Raji (cell line): ENCODE results near the gene TAF7L.

ENCODE experiments used
- POLR2A ChIP-seq: IDR thresholded peaks from 2 replicates; pipeline ENCODE4 v1.6.1; 2011; ENCODE audit warnings: low read depth, low read length, control low read depth; ENCODE audit not compliant: insufficient read depth

TAF7L gene, protein sequence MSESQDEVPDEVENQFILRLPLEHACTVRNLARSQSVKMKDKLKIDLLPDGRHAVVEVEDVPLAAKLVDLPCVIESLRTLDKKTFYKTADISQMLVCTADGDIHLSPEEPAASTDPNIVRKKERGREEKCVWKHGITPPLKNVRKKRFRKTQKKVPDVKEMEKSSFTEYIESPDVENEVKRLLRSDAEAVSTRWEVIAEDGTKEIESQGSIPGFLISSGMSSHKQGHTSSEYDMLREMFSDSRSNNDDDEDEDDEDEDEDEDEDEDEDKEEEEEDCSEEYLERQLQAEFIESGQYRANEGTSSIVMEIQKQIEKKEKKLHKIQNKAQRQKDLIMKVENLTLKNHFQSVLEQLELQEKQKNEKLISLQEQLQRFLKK

DNA sequence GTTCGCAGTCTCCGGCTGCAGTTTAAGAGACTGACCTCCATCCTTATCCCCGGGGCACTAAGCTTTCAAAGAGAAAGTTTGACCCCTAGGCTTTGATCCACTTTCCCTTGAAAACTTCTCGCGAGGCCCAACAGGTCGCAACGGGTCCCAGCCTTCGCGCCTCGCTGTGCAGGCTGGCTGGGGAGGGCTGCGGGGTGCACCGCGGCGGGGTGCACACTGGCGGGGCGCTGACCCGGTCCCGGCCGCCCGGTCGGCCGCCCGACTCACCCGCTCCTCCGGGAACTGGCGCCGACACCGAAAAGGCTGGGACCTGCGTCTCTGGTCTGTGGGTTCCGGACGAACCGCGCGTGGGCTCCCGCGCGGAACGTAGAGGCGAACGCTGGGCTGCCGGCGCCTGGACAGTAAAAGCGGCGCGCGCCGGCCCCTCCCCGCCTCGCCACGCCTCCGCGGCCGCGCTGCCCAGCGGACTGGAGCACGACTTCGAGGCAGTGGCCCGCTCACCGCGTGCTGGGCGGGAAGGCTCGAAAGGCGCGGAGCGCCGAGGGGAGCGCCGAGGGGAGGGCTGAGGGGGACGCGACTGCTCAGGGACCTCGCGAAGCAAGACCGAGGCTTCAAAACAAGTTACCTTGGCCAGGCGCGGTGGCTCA is at the start of gene TAF7L:
TAF7L (minus strand) TSS at position 378 of the 647 bp plus-strand sequence. CDS start 3,791 bp downstream, outside the sequence.
- no peak for TF ChIP-seq POLR2A

DNA sequence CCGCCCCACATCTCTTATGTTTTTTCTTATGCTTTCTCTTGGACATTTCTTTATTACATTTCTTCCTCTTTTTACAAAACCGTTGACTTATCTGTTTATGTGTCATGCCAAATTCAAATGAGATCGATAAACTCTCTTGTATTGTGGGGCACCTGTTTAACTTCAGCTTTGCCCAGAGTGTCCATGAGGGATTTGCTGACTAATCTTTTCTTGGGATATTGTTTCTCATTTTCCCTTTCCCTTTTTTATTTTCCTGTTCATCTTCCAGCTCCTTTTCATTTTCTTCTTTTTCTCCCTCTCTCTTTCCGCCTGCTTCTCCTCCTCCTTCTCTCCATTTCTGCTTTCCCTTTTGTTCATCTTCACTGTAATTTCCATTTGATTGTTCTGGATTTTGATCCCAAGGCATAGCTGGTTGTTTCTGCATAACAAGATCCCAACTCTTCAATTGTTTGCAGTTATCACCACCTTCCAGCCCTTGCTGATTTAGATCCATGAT is 46.7 kb upstream of the TAF7L start:
- no peak for TF ChIP-seq POLR2A

GRCh38 chrX:101303790-101304189 is 12.7 kb upstream of the TAF7L start:
- TF ChIP-seq POLR2A, result no peak

DNA sequence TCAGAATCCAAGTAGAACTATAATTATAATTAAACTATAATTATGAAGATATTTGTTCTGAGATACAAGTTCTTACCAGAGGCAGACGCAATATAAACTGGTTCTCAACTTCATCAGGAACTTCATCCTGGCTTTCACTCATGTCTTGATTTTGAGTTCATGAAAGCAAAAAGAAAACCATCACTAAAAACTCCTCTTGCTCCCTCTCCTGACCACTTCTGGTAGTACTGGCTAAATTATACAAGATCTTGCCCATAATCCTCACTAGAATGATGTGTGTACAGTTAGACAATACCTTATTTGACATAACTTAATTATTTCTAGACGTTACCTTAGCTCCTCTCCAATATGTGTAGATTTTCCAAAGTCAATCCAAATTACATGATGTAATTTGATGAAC is 3.7 kb downstream of the TAF7L start:
- no peak for TF ChIP-seq POLR2A

DNA sequence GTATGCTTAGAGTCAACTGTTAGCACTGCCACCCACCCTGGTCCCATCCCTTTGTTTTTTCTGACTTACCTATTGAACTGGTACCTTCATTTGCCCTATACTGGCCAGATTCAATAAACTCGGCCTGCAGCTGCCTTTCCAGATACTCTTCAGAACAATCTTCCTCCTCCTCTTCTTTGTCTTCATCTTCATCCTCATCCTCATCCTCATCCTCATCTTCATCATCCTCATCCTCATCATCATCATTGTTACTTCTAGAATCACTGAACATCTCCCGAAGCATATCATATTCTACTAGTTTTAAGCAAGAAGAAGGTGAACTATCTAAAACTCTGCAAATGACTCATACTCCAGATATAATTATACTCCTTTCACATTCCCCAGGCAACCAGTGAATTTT is 14.9 kb downstream of the TAF7L start:
- TF ChIP-seq POLR2A, result no peak

DNA sequence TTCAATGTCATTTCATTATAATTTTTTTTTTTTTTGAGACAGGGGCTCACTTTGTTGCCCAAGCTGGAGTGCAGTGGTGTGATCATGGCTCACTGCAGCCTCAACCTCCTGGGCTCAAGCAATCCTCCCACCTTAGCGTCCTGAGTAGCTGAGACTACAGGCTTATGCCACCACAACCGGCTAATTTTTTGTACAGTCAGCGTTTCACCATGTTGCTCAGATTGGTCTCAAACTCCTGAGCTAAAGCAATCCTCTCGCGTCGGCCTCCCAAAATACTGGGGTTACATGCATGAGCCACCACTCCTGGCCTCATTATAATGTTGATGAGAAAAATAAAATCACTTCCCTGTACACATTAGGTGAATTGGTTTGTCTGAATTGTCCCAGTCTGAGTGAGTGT is 16.9 kb downstream of the TAF7L start:
- no peak for TF ChIP-seq POLR2A

DNA sequence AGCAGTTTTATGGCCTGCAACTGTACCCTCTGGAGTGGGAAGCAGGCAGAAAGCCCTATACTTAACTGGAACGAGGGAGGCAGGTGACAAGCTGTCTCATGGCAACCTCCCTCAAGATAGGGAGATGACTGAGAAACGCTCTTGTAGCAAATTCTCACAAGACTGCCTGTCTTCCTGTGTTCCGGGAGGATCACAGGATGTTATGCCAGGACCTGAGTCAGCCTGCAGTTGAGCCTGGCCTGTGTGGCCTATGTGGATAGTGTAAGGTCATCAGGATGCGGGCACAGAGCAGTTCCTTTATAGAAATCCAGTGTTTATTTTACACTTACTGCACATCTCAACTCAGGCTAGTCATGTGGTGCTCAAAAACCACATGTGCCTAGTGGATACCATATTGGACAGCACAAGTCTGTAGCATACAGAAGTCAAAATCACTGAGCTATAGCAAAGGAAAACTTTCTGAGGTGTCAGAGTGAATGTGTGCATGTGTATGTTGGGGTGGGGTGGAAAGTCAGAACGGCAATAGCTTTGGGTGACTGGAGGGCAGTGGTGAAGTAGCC is 25.2 kb downstream of the TAF7L start:
- no peak for TF ChIP-seq POLR2A

GRCh38 chrX:101263766-101264165 is 27.4 kb downstream of the TAF7L start:
- no peak for TF ChIP-seq POLR2A

DNA sequence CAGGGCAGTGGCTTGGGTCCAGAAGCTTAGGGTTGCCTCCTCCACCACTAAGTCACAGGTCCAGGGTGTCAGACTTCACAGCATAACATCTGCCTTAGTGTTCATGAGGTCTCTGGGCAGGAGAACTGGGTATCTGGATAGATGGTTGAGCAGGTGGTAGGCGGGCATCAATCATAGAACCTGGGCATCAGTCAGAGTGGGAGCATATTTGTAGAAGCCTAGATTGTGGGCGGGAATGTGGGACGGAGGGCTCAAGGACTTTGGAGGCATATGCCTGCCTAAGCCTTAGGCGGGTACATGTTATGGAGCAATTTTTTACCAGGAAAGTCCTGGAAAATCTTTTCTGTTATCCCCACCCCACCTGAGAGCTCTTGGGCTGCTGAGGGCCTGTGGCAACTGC is 28.5 kb downstream of the TAF7L start:
- TF ChIP-seq POLR2A, result no peak

DNA sequence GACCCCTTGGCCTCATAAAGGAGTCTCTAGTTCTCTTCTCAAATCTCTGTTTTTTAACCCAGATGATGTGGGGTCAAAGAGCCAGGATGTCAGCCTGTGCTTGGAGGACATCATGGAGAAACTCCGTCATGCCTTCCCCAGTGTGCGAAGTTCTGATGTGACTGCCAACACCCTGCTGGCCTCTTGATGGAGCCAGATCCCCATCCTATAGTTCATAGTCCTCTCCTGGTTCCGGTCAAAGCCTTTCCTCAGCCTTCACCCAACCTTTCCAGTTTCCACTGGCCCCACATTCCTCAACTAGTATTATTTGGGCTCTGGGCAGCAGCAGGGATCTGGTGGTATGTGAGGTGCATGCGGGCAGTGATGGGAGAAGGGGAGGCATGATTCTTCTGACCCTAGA is 30.7 kb downstream of the TAF7L start:
- TF ChIP-seq POLR2A, result no peak

GRCh38 chrX:101258259-101258581 is 32.9 kb downstream of the TAF7L start:
- TF ChIP-seq POLR2A, result no peak

- TF ChIP-seq POLR2A, result no peak
These were observed 33.5 kb downstream of the TAF7L start for GRCh38 chrX:101257448-101258258.

DNA sequence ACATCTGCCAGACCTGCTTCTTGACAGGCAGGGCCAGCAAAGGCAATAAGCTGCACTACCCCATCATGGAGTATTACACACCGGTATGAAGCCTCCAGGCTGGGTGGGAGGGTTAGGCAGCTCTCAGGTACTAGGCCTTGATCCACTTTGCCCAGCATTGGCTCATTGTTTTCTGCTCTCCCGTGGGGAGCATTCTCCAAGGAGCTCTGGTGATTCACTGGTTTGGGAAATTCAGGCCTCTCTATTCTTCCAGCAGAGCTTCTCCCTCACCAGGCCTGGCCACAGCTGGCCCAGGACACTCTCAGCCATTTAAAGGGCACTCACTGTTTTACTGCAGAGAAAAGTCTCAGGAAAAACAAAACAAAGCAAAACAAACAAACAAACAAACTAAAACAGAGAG is 38.5 kb downstream of the TAF7L start:
- TF ChIP-seq POLR2A, result no peak

- no peak for TF ChIP-seq POLR2A
These were observed 49.6 kb downstream of the TAF7L start for GRCh38 chrX:101241531-101241930.

GRCh38 chrX:101237041-101237440 is 54.1 kb downstream of the TAF7L start:
- no peak for TF ChIP-seq POLR2A
